Astrocyte of the spinal cord (primary cell): ENCODE results near the gene STARD3.

Experiments
- DNase-seq: peaks from one replicate; pipeline ENCODE4 v3.0.0; 2011; ENCODE audit warnings: low read depth, low spot score
- H3K4me3 ChIP-seq: 2 replicates; pipeline ENCODE4 v1.5.1; 2011; ENCODE audit warnings: low read depth, mild to moderate bottlenecking, low read length, moderate library complexity
- in situ Hi-C: cut with HindIII; loops from 2 replicates; pipeline ENCODE4 v1.10.0; 2017; ENCODE audit warnings: low sequenced_read_pairs
- TF ChIP-seq, protein P1 (sequence below): IDR thresholded peaks from 2 replicates; pipeline ENCODE4 v1.5.1; 2012; ENCODE audit warnings: low read depth, mild to moderate bottlenecking, low read length, inconsistent platforms

Gene STARD3

GRCh38 chr17:39647256-39647655, 10.3 kb downstream of the STARD3 start:
- in situ Hi-C loops = no loop called here
- TF ChIP-seq, protein P1, sequence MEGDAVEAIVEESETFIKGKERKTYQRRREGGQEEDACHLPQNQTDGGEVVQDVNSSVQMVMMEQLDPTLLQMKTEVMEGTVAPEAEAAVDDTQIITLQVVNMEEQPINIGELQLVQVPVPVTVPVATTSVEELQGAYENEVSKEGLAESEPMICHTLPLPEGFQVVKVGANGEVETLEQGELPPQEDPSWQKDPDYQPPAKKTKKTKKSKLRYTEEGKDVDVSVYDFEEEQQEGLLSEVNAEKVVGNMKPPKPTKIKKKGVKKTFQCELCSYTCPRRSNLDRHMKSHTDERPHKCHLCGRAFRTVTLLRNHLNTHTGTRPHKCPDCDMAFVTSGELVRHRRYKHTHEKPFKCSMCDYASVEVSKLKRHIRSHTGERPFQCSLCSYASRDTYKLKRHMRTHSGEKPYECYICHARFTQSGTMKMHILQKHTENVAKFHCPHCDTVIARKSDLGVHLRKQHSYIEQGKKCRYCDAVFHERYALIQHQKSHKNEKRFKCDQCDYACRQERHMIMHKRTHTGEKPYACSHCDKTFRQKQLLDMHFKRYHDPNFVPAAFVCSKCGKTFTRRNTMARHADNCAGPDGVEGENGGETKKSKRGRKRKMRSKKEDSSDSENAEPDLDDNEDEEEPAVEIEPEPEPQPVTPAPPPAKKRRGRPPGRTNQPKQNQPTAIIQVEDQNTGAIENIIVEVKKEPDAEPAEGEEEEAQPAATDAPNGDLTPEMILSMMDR = no peak
- H3K4me3 ChIP-seq = no peak overlapping the region
- no peak for DNase-seq

- no peak overlapping the region for H3K4me3 ChIP-seq
- peak; percentile 55 for DNase-seq
- TF ChIP-seq, protein P1 = no peak
- in situ Hi-C loops = no loop called here
Measured at GRCh38 chr17:39648616-39649366, 11.8 kb downstream of the STARD3 start.

DNA sequence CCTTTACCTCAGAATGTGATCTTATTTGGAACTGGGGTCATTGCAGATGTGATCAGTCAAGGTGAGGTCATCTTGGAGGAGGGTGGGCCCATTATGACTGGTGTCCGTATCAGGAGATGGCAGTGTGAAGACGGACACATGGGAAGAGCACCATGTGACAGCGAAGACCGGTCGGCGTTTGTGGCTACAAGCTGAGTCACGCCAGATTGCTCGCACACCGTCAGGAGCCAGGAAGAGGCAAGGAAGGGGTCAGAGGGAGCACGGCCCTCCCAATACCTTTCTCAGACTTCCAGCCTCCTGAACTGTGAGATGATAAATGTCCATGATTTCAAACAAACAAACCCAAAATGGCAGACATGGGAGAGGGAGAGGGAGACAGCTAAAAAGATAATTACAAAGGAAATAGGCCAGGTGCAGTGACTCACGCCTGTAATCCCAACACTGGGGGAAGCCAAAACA, 13.2 kb downstream of the STARD3 start:
- in situ Hi-C loops = no loop called here
- TF ChIP-seq, protein P1 = no peak
- DNase-seq = no peak
- no peak overlapping the region for H3K4me3 ChIP-seq

DNA sequence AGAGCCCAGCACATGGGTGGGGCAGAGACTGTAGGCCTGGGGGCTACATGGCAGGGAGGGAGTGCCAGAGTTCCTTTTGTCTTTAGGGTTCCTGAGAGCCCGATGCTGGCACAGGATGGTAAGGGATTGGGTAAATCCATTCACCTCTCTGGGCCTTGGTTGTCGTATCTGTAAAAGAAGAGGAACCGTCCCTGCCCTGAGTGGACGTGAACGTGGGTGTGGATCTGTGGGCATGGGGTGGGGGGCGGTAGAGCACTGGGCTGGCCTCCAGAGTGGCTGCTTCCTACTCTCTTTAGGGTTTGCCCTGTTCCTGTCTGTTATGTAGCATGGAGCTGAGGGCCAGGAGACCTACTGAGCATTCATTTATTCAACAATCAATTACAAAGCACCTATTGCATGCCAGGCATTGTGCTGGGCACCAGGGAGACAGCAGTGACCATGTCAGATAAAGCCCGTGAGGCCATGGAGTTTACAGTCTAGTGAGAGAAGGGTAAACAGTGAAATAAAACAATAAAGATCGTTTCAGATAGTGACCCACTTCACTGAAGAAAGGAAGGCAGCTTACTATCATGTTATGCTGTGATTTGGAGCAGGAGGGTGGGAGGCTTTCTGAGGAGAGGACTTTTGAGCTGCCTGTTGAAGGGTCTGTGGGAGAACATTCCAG, 15.1 kb downstream of the STARD3 start:
- TF ChIP-seq, protein P1 = no peak
- no peak overlapping the region for H3K4me3 ChIP-seq
- no peak for DNase-seq
- in situ Hi-C loops = no loop called here

DNA sequence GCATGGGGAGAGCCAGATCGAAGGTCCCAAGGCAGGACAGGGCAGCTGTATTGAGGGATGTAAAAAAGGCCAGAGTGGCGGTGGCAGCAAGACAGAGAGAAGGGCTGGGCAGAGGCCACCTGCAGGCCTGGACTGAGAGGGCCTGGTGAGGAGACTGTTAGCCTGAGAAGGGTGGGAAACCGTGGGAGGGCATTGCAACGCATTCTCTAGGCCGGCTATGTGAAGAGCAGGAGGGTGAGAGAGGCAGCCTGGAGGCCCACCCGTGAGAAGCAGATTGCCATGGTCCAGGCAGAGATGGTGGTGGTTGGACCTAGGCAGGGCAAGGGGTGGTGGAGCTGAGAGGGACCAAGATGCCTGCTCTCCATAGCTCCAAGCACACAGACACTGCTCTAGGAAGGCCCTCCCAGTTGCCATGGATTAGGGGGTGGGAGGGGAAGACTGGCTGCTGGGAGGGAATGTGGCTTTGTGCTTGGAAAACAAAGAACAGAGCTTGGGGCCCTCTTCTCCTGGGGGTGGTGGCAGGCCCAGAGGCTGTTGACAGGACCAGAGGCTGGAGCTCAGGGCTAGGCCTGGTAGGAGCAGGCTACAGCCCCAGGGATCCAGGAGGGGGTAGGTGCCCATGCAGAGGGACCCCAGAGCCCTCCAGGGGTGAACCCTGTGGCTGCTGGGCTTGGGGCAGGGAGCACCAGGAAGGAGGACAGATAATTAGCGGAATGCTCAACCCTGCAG, 15.8 kb downstream of the STARD3 start:
- TF ChIP-seq, protein P1 = no peak
- DNase-seq = no peak
- in situ Hi-C loops = no loop called here
- no peak overlapping the region for H3K4me3 ChIP-seq

DNA sequence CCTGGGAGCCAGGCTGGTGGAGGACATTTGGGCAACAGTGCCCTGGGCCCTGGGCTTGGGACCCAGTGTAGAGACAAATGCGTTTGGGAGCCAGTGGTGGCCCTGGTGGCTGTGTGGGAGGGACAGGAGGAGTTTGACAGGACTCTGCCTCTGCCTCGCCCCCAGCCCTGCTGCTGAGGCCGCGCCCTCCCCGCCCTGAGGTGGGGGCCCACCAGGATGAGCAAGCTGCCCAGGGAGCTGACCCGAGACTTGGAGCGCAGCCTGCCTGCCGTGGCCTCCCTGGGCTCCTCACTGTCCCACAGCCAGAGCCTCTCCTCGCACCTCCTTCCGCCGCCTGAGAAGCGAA, 16.3 kb downstream of the STARD3 start:
- in situ Hi-C loops = no loop called here
- H3K4me3 ChIP-seq = no peak overlapping the region
- TF ChIP-seq, protein P1 = no peak
- no peak for DNase-seq
